Gastrocnemius medialis (tissue), 4 donors: ENCODE measurements around the gene ERCC3.

ENCODE experiments used
- CTCF ChIP-seq, 5 experiments: fragments of 450-650 bp in 3 of 5; fragments of 200-600 bp in 2 of 5; sonication (generic) in 2 of 5; IDR thresholded peaks in 4 of 5; conservative IDR thresholded peaks in 1 of 5; 1 replicate in 4 of 5; 2 replicates in 1 of 5; pipeline ENCODE4 v1.5.1; 2016 to 2019; ENCODE audit warnings: antibody characterized with exemption in 5 of 5, mild to moderate bottlenecking in 3 of 5, moderate library complexity in 3 of 5
- POLR2A ChIP-seq, 2 donors: fragments of 450-650 bp; IDR thresholded peaks; one replicate each; pipeline ENCODE4 v1.6.1; 2017; ENCODE audit warnings: antibody characterized with exemption in 2 of 2, mild to moderate bottlenecking in 2 of 2, moderate library complexity in 2 of 2

DNA sequence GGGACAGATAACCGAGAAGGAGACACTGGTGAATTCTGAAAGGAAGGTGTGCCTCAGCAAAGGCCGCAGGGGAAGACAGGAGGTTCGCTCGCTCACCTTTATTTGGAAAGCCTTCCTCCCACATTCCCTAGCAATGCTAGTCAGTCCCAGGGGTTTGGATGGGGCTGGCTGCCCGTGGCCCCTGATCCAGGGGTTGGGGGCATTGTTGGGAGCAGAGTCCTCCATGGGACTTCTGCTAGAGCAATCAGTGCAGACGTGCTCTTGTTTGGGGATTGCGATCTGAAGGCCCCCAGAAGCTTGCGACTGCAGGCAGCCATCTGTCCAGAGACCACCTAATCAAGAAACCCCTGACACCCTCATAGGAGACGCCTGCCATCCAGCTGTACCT, 67.8 kb downstream of the ERCC3 start:
- TF ChIP-seq POLR2A (IDR thresholded peaks at IDR 0.05) (no peak), CTCF (IDR thresholded peaks at IDR 0.05 in 4 of 5, conservative IDR thresholded peaks at IDR 0.05 in 1 of 5) (no peak)
